B cell (primary cell): ENCODE data around the gene ATP9B.

Experiments used
- CTCF ChIP-seq: fragments of 200-600 bp; IDR thresholded peaks from one replicate; pipeline ENCODE4 v1.8.0; 2022; ENCODE audit warnings: antibody characterized with exemption, mild to moderate bottlenecking
- EZH2 ChIP-seq: IDR thresholded peaks from 2 replicates; pipeline ENCODE4 v1.6.1; 2012; ENCODE audit warnings: borderline replicate concordance, low read depth, mild to moderate bottlenecking, moderate library complexity, low read length; ENCODE audit not compliant: insufficient read depth, poor library complexity, severe bottlenecking

GRCh38 chr18:79385708-79386341 lies 316.6 kb downstream of the ATP9B start:
- no peak for TF ChIP-seq CTCF
- TF ChIP-seq EZH2, result no peak
